Upper lobe of right lung (tissue), 1 donor: ENCODE measurements around the gene MEGF10. TPM values are rescaled to one million over a fixed set of nuclear protein-coding genes. Genes with fewer than 3 reads are reported as not detected.

Experiments
- ATAC-seq: fragments of 200-7000 bp; cut with Tn5 transposase; one replicate; pipeline ENCODE4 v1.9.1; 2020; ENCODE audit warnings: mild to moderate bottlenecking, moderate library complexity
- DNase-seq: peaks from one replicate; pipeline ENCODE4 v3.0.0-alpha.2; 2020
- H3K27ac ChIP-seq: fragments of 200-600 bp; one replicate; pipeline ENCODE4 v1.8.0; 2022
- H3K27me3 ChIP-seq: fragments of 200-600 bp; one replicate; pipeline ENCODE4 v1.8.0; 2022; ENCODE audit warnings: mild to moderate bottlenecking
- H3K36me3 ChIP-seq: fragments of 200-600 bp; one replicate; pipeline ENCODE4 v1.8.0; 2022
- H3K4me1 ChIP-seq: fragments of 200-600 bp; one replicate; pipeline ENCODE4 v1.8.0; 2022
- H3K4me3 ChIP-seq: fragments of 200-600 bp; one replicate; pipeline ENCODE4 v1.8.0; 2022; ENCODE audit warnings: mild to moderate bottlenecking
- H3K9me3 ChIP-seq: fragments of 200-600 bp; one replicate; pipeline ENCODE4 v1.8.0; 2022
- CTCF ChIP-seq: fragments of 200-600 bp; IDR thresholded peaks from one replicate; pipeline ENCODE4 v1.8.0; 2022; ENCODE audit warnings: antibody characterized with exemption
- intact Hi-C: fragments of 100-400 bp; cut with DNase I; formaldehyde crosslinking; loops from one replicate; pipeline ENCODE4 v1.11.0; 2022
- total RNA-seq: library from RNA; stranded (reverse); fragmentation: NEBNext Ultra II Directional; extraction: Animal tissue kit (Norgen Biotek cat#: 25700); gene quantifications from one replicate; pipeline ENCODE4 v1.2.1, GENCODE V29; 2021
- donor health status: DM: no; HTN: yes; CAD: no; lungs with severe emphysema.

MEGF10 gene
- total RNA-seq, 1 donor from 2014 or later: 0.26 TPM

DNA sequence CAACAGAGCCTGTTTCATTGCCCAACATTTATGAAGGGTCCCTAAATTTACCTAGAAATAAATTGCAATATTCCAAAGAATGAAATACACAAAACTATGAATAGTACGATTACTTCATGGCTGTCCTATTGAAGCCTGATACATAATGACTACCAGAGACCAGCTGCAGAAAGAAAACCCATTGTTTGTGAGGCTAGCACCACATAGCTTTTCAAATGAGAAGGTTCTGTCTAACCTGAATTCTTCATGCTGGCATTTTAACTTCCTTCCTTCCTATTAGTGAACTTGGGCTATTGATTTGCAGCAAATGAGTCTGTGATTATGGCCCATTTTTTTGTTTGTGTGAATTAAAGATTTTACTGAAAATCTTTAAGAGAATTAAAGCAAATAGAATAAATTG, 47.3 kb downstream of the MEGF10 start:
- Histone ChIP-seq H3K27ac (no peak overlapping the region), H3K27me3 (no peaks in the 10 kb centered on the region), H3K36me3 (no peaks in the 10 kb centered on the region), H3K4me3 (no peak overlapping the region), H3K9me3 (no peaks in the 10 kb centered on the region), H3K4me1 (no peaks in the 10 kb centered on the region)
- ATAC-seq (no peak), DNase-seq (no peak)
- no peak for TF ChIP-seq CTCF
- intact Hi-C loops: no loop called here

DNA sequence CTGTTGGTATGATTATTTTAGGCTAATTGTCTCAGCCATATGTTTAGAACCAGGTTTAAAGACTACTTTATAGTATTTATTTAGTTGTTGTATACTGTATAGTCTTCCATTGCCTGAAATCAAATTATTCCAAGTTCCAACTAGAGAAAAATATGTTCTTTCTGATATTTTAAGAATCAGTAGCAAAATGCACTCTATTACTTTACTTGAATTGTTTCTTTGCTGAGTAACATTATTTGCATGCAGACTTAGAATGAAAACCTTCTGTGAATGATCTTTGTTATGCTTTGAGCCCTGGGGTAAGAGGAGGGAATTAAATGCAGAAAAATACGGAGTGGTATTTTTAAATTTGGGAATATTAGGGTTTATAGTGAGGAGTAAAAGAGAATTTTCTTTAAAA, 47.9 kb downstream of the MEGF10 start:
- TF ChIP-seq CTCF: no peak
- DNase-seq: no peak
- Histone ChIP-seq H3K4me3 (no peak overlapping the region), H3K36me3 (no peaks in the 10 kb centered on the region), H3K27me3 (no peaks in the 10 kb centered on the region), H3K9me3 (no peaks in the 10 kb centered on the region), H3K4me1 (no peaks in the 10 kb centered on the region), H3K27ac (no peak overlapping the region)
- ATAC-seq: no peak
- intact Hi-C loops: no loop called here

GRCh38 chr5:127340606-127341005, 50.0 kb downstream of the MEGF10 start:
- no peak for DNase-seq
- Histone ChIP-seq H3K4me3 (no peak overlapping the region), H3K36me3 (no peaks in the 10 kb centered on the region), H3K4me1 (no peaks in the 10 kb centered on the region), H3K27me3 (no peaks in the 10 kb centered on the region), H3K27ac (no peak overlapping the region), H3K9me3 (no peaks in the 10 kb centered on the region)
- intact Hi-C loops: no loop called here
- no peak for ATAC-seq
- TF ChIP-seq CTCF: no peak

DNA sequence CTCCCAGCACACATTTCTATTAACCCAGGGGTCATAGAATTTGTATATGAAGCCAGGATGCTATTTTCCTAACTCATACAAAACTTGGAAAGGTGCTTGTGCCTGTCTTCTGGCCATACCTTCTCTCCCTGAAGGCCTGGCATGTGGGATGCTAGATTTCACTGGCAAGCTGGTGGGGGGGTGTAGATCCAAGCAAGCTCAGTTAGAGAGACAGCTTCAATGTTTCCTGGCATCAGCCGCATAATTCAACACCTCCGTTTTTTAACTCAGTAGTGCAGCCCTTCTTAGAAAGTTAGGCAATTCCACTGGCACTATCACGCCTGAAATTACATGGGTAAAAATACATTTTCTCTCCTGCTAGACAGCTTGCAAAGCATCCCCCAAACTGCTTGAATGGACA, 51.8 kb downstream of the MEGF10 start:
- Histone ChIP-seq H3K4me1 (no peaks in the 10 kb centered on the region), H3K36me3 (no peaks in the 10 kb centered on the region), H3K27me3 (no peaks in the 10 kb centered on the region), H3K27ac (no peak overlapping the region), H3K4me3 (no peak overlapping the region), H3K9me3 (no peaks in the 10 kb centered on the region)
- ATAC-seq: no peak
- no peak for DNase-seq
- no peak for TF ChIP-seq CTCF
- intact Hi-C loops: no loop called here

DNA sequence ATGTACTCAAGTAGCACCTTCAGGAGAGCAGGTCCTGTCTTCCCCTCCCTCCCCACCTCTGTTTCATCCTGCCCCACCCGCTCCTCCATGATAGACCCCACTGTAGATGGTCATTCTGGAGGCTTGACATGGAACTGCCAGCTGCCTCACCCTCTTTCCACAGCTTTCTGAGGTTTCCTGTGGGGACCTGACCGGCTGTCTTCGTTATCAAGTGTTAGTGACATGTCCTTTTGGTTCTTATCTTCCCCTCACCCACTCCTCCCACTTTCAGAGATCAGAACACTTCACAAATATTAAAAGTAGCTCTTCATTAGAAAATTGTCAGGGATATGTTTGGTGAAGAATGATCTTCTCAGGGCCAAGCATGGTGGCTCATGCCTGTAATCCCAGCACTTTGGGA, 52.7 kb downstream of the MEGF10 start:
- Histone ChIP-seq H3K36me3 (no peaks in the 10 kb centered on the region), H3K4me3 (no peak overlapping the region), H3K9me3 (no peaks in the 10 kb centered on the region), H3K27ac (no peak overlapping the region), H3K27me3 (no peaks in the 10 kb centered on the region), H3K4me1 (no peaks in the 10 kb centered on the region)
- no peak for TF ChIP-seq CTCF
- ATAC-seq: no peak
- intact Hi-C loops: no loop called here
- no peak for DNase-seq

- Histone ChIP-seq H3K9me3 (no peaks in the 10 kb centered on the region), H3K4me3 (no peak overlapping the region), H3K4me1 (no peaks in the 10 kb centered on the region), H3K36me3 (no peaks in the 10 kb centered on the region), H3K27me3 (no peaks in the 10 kb centered on the region), H3K27ac (no peak overlapping the region)
- ATAC-seq (no peak), DNase-seq (no peak)
- no peak for TF ChIP-seq CTCF
- intact Hi-C loops: no loop called here
Measured at GRCh38 chr5:127343866-127344265, 53.3 kb downstream of the MEGF10 start.
